Astrocyte (in vitro differentiated cells and primary cell): ENCODE data around the gene MNAT1. TPM values are rescaled to one million over a fixed set of nuclear protein-coding genes. Genes with fewer than 3 reads are reported as not detected.

Experiments used
- DNase-seq: peaks from one replicate; pipeline ENCODE4 v3.0.0-alpha.2; 2010; ENCODE audit warnings: low read depth
- FAIRE-seq: peaks from 2 replicates; lab custom pipeline; 2011; peaks lifted over from hg19 to GRCh38; lab: Jason Lieb, UNC
- H2AFZ ChIP-seq: 2 replicates; pipeline ENCODE4 v1.6.0; 2012; ENCODE audit warnings: low read depth, low read length, inconsistent platforms
- H3K27ac ChIP-seq: 2 replicates; pipeline ENCODE4 v1.5.1; 2011; ENCODE audit warnings: low read depth, low read length, inconsistent platforms
- H3K27me3 ChIP-seq: 2 replicates; pipeline ENCODE4 v1.6.0; 2011; ENCODE audit warnings: low read length, inconsistent platforms; ENCODE audit not compliant: insufficient read depth
- H3K36me3 ChIP-seq: 2 replicates; pipeline ENCODE4 v1.5.1; 2011; ENCODE audit warnings: low read length, inconsistent platforms; ENCODE audit not compliant: insufficient read depth
- H3K4me1 ChIP-seq: 2 replicates; pipeline ENCODE4 v1.5.1; 2011; ENCODE audit warnings: low read length, inconsistent platforms; ENCODE audit not compliant: insufficient read depth
- H3K4me2 ChIP-seq: 2 replicates; pipeline ENCODE4 v1.6.0; 2012; ENCODE audit warnings: low read length, inconsistent platforms
- H3K4me3 ChIP-seq: 2 replicates; pipeline ENCODE4 v1.5.1; 2011; ENCODE audit warnings: low read depth, mild to moderate bottlenecking, low read length, inconsistent platforms; ENCODE audit not compliant: insufficient read depth
- H3K79me2 ChIP-seq: 2 replicates; pipeline ENCODE4 v1.6.0; 2012; ENCODE audit warnings: mild to moderate bottlenecking, low read length, inconsistent platforms; ENCODE audit not compliant: insufficient read depth
- H3K9ac ChIP-seq: 2 replicates; pipeline ENCODE4 v1.6.0; 2012; ENCODE audit warnings: mild to moderate bottlenecking, low read length, inconsistent platforms
- H3K9me3 ChIP-seq: 2 replicates; pipeline ENCODE4 v1.5.1; 2012; ENCODE audit warnings: low read depth, mild to moderate bottlenecking, low read length, inconsistent platforms; ENCODE audit not compliant: insufficient read depth
- H4K20me1 ChIP-seq: 2 replicates; pipeline ENCODE4 v1.6.0; 2012; ENCODE audit warnings: low read length, inconsistent platforms; ENCODE audit not compliant: insufficient read depth
- H3K27ac Mint-ChIP-seq: one replicate; pipeline ENCODE4 v1.8.0; 2021; ENCODE audit warnings: mild to moderate bottlenecking, mixed read lengths; ENCODE audit not compliant: unreplicated experiment
- H3K27me3 Mint-ChIP-seq: one replicate; pipeline ENCODE4 v1.8.0; 2021; ENCODE audit warnings: low read depth, mixed read lengths; ENCODE audit not compliant: unreplicated experiment
- H3K36me3 Mint-ChIP-seq: one replicate; pipeline ENCODE4 v1.8.0; 2021; ENCODE audit warnings: low read depth, mixed read lengths; ENCODE audit not compliant: unreplicated experiment
- H3K4me1 Mint-ChIP-seq: one replicate; pipeline ENCODE4 v1.8.0; 2021; ENCODE audit warnings: low read depth, mixed read lengths; ENCODE audit not compliant: unreplicated experiment
- H3K4me3 Mint-ChIP-seq: one replicate; pipeline ENCODE4 v1.8.0; 2021; ENCODE audit warnings: mild to moderate bottlenecking, moderate library complexity, mixed read lengths; ENCODE audit not compliant: unreplicated experiment
- H3K9me3 Mint-ChIP-seq: one replicate; pipeline ENCODE4 v1.8.0; 2021; ENCODE audit warnings: mild to moderate bottlenecking, mixed read lengths; ENCODE audit not compliant: unreplicated experiment
- CTCF ChIP-seq: IDR thresholded peaks from 2 replicates; pipeline ENCODE4 v1.5.1; 2011; ENCODE audit warnings: low read depth, mild to moderate bottlenecking, inconsistent platforms, low read length, moderate library complexity; ENCODE audit not compliant: insufficient read depth
- EZH2 ChIP-seq: IDR thresholded peaks from 2 replicates; pipeline ENCODE4 v1.6.1; 2012; ENCODE audit warnings: mild to moderate bottlenecking, low read length, inconsistent platforms; ENCODE audit not compliant: insufficient read depth
- total RNA-seq: library from RNA; stranded (reverse); gene quantifications from 2 replicates; pipeline ENCODE4 v1.2.1, GENCODE V29; 2021

MNAT1 gene
- total RNA-seq, 1 donor from 2014 or later: 36.0 TPM

GRCh38 chr14:60867503-60868172 lies 133.1 kb downstream of the MNAT1 start:
- no peaks in the 10 kb centered on the region for H3K4me1 ChIP-seq
- Mint-ChIP-seq H3K4me1 (peaks cover 4% of the 10 kb centered on the region), H3K4me3 (no peak overlapping the region), H3K27ac (no peak overlapping the region), H3K36me3 (no peaks in the 10 kb centered on the region), H3K27me3 (no peaks in the 10 kb centered on the region), H3K9me3 (no peaks in the 10 kb centered on the region)
- FAIRE-seq (peak; percentile 23), DNase-seq (no peak)
- no peak overlapping the region for H3K27ac ChIP-seq
- H3K4me2 ChIP-seq: no peak overlapping the region
- TF ChIP-seq CTCF: no peak
- TF ChIP-seq EZH2: no peak
- H3K9me3 ChIP-seq: no peaks in the 10 kb centered on the region
- no peak overlapping the region for H3K4me3 ChIP-seq
- H2AFZ ChIP-seq: no peak overlapping the region
- H3K36me3 ChIP-seq: no peaks in the 10 kb centered on the region
- H4K20me1 ChIP-seq: peaks cover 4% of the 10 kb centered on the region
- H3K27me3 ChIP-seq: no peaks in the 10 kb centered on the region
- H3K9ac ChIP-seq: no peak overlapping the region
- no peaks in the 10 kb centered on the region for H3K79me2 ChIP-seq

GRCh38 chr14:60878121-60878520 lies 143.6 kb downstream of the MNAT1 start:
- DNase-seq: no peak
- Histone ChIP-seq H4K20me1 (no peaks in the 10 kb centered on the region), H3K9ac (no peak overlapping the region), H3K79me2 (no peaks in the 10 kb centered on the region), H2AFZ (no peak overlapping the region), H3K4me3 (no peak overlapping the region), H3K36me3 (no peaks in the 10 kb centered on the region), H3K9me3 (peaks cover 4% of the 10 kb centered on the region), H3K4me1 (no peaks in the 10 kb centered on the region), H3K27ac (no peak overlapping the region), H3K27me3 (no peaks in the 10 kb centered on the region), H3K4me2 (no peak overlapping the region)
- no peaks in the 10 kb centered on the region for H3K9me3 Mint-ChIP-seq
- H3K27me3 Mint-ChIP-seq: no peaks in the 10 kb centered on the region
- H3K4me3 Mint-ChIP-seq: no peak overlapping the region
- no peak for FAIRE-seq
- peaks cover 9% of the 10 kb centered on the region for H3K4me1 Mint-ChIP-seq
- no peak overlapping the region for H3K27ac Mint-ChIP-seq
- TF ChIP-seq CTCF (no peak), EZH2 (no peak)
- H3K36me3 Mint-ChIP-seq: peaks cover 11% of the 10 kb centered on the region

- TF ChIP-seq CTCF: no peak
- TF ChIP-seq EZH2: no peak
- no peaks in the 10 kb centered on the region for H3K36me3 ChIP-seq
- no peak overlapping the region for H3K27ac Mint-ChIP-seq
- H3K4me2 ChIP-seq: no peak overlapping the region
- DNase-seq (peak; percentile 35), FAIRE-seq (no peak)
- H3K9ac ChIP-seq: no peak overlapping the region
- H3K9me3 Mint-ChIP-seq: no peaks in the 10 kb centered on the region
- H3K4me3 ChIP-seq: no peak overlapping the region
- no peaks in the 10 kb centered on the region for H4K20me1 ChIP-seq
- H2AFZ ChIP-seq: no peak overlapping the region
- no peaks in the 10 kb centered on the region for H3K79me2 ChIP-seq
- no peak overlapping the region for H3K27ac ChIP-seq
- no peak overlapping the region for H3K4me3 Mint-ChIP-seq
- peaks cover 9% of the 10 kb centered on the region for H3K4me1 Mint-ChIP-seq
- peaks cover 4% of the 10 kb centered on the region for H3K9me3 ChIP-seq
- no peaks in the 10 kb centered on the region for H3K27me3 Mint-ChIP-seq
- H3K4me1 ChIP-seq: no peaks in the 10 kb centered on the region
- no peaks in the 10 kb centered on the region for H3K27me3 ChIP-seq
- H3K36me3 Mint-ChIP-seq: peaks cover 11% of the 10 kb centered on the region
These were observed 144.0 kb downstream of the MNAT1 start for GRCh38 chr14:60878536-60878935.
